H1 (cell line): Measurements from ENCODE around the gene ZFR. TPM values are rescaled to one million over a fixed set of nuclear protein-coding genes. Genes with fewer than 3 reads are reported as not detected.

Source experiments
- CTCF ChIA-PET: fragments of 300-600 bp; sonication (Branson Sonifier 250); formaldehyde crosslinking; loops from one replicate; lab custom pipeline; 2021; ENCODE audit not compliant: partially characterized antibody; lab: Charles Lee
- POLR2A ChIA-PET: fragments of 300-600 bp; sonication (Branson Sonifier 250); formaldehyde crosslinking; loops from one replicate; lab custom pipeline; 2021; ENCODE audit warnings: inconsistent platforms; ENCODE audit not compliant: partially characterized antibody; lab: Charles Lee
- DNase-seq, 2 experiments: peaks; one replicate each; pipeline versions ENCODE4 v3.0.0 to v3.0.0-alpha.2; 2010 to 2022; ENCODE audit warnings: low spot score in 2 of 2, low read depth in 1 of 2, mixed read lengths in 1 of 2
- FAIRE-seq: peaks from 2 replicates; lab custom pipeline; 2011; peaks lifted over from hg19 to GRCh38; lab: Jason Lieb, UNC
- H2AFZ ChIP-seq: 2 replicates; pipeline ENCODE4 v1.8.1; 2012; ENCODE audit warnings: low read length, inconsistent platforms
- H2AK5ac ChIP-seq: 2 replicates; pipeline ENCODE4 v1.6.1; 2013; ENCODE audit warnings: low read depth, low read length
- H2BK120ac ChIP-seq: replicated peaks from 2 replicates; pipeline ENCODE3; 2013; ENCODE audit warnings: low read depth, low read length, inconsistent platforms
- H2BK12ac ChIP-seq: 2 replicates; pipeline ENCODE4 v1.6.1; 2013; ENCODE audit warnings: low read depth, low read length
- H2BK15ac ChIP-seq: 2 replicates; pipeline ENCODE4 v1.6.1; 2013; ENCODE audit warnings: low read length
- H2BK20ac ChIP-seq: 2 replicates; pipeline ENCODE4 v1.6.1; 2013; ENCODE audit warnings: low read length
- H2BK5ac ChIP-seq: 2 replicates; pipeline ENCODE4 v1.6.1; 2013; ENCODE audit warnings: low read depth, low read length
- H3K14ac ChIP-seq: 2 replicates; pipeline ENCODE4 v1.6.1; 2013; ENCODE audit warnings: inconsistent platforms; ENCODE audit not compliant: insufficient read length
- H3K18ac ChIP-seq: 2 replicates; pipeline ENCODE4 v1.6.1; 2013; ENCODE audit warnings: low read length; ENCODE audit errors: extremely low read depth
- H3K23ac ChIP-seq: 2 replicates; pipeline ENCODE4 v1.6.1; 2013; ENCODE audit warnings: inconsistent platforms; ENCODE audit not compliant: insufficient read length
- H3K23me2 ChIP-seq: 2 replicates; pipeline ENCODE4 v1.6.1; 2013; ENCODE audit warnings: low read depth, low read length
- H3K27ac ChIP-seq: 2 replicates; pipeline ENCODE4 v1.6.1; 2011; ENCODE audit warnings: low read depth, low read length, inconsistent platforms
- H3K27me3 ChIP-seq, 4 experiments: replicated peaks in 1 of 4; 1 replicate in 1 of 4; 2 replicates in 3 of 4; pipeline versions ENCODE4 v1.6.1 to v1.8.1; 2011 to 2013; ENCODE audit warnings: low read length in 3 of 4, mild to moderate bottlenecking in 3 of 4, inconsistent platforms in 2 of 4, mixed read lengths in 2 of 4, moderate library complexity in 1 of 4; ENCODE audit not compliant: control insufficient read depth in 3 of 4, insufficient read depth in 3 of 4; ENCODE audit errors: extremely low read depth in 1 of 4
- H3K36me3 ChIP-seq, 4 experiments: 2 replicates each; pipeline versions ENCODE4 v1.6.1 to v1.8.1; 2011 to 2013; ENCODE audit warnings: mild to moderate bottlenecking in 4 of 4, low read length in 3 of 4, moderate library complexity in 2 of 4, control low read depth in 1 of 4, inconsistent platforms in 1 of 4; ENCODE audit not compliant: insufficient read depth in 4 of 4, control insufficient read depth in 2 of 4
- H3K4ac ChIP-seq: replicated peaks from 2 replicates; pipeline ENCODE3; 2013; ENCODE audit warnings: low read length, low read depth, mixed read lengths, inconsistent platforms; ENCODE audit not compliant: insufficient read length
- H3K4me1 ChIP-seq, 4 experiments: replicated peaks in 1 of 4; 1 replicate in 1 of 4; 2 replicates in 3 of 4; pipeline versions ENCODE4 v1.6.1 to v1.8.1; 2011 to 2013; ENCODE audit warnings: low read length in 3 of 4, inconsistent platforms in 2 of 4, mixed read lengths in 1 of 4; ENCODE audit not compliant: insufficient read depth in 4 of 4, control insufficient read depth in 3 of 4
- H3K4me2 ChIP-seq, 2 experiments: 2 replicates each; pipeline versions ENCODE4 v1.6.1 to v1.8.1; 2011 to 2013; ENCODE audit warnings: low read depth in 2 of 2, low read length in 2 of 2, control low read depth in 1 of 2, inconsistent platforms in 1 of 2, mild to moderate bottlenecking in 1 of 2; ENCODE audit not compliant: insufficient read depth in 1 of 2
- H3K4me3 ChIP-seq, 4 experiments: fragments of 200-600, 300-600 bp in 1 of 4; sonication (generic), shearing (Covaris generic), sonication (Bioruptor Twin) in 1 of 4; 2 replicates each; pipeline versions ENCODE4 v1.5.1 to v1.8.1; 2011 to 2016; ENCODE audit warnings: low read length in 4 of 4, low read depth in 3 of 4, control low read depth in 2 of 4, inconsistent platforms in 2 of 4, mild to moderate bottlenecking in 2 of 4, mixed read lengths in 1 of 4, moderate library complexity in 1 of 4; ENCODE audit not compliant: insufficient read depth in 2 of 4; ENCODE audit errors: extremely low read depth in 1 of 4
- H3K56ac ChIP-seq: replicated peaks from 2 replicates; pipeline ENCODE3; 2013; ENCODE audit warnings: low read depth, mild to moderate bottlenecking, mixed read lengths, low read length, inconsistent platforms; ENCODE audit not compliant: insufficient read length
- H3K79me1 ChIP-seq: 2 replicates; pipeline ENCODE4 v1.6.1; 2013; ENCODE audit warnings: low read depth, low read length, control low read depth
- H3K79me2 ChIP-seq, 2 experiments: 2 replicates each; pipeline versions ENCODE4 v1.6.1 to v1.8.1; 2012 to 2013; ENCODE audit warnings: low read length in 2 of 2, mild to moderate bottlenecking in 2 of 2, inconsistent platforms in 1 of 2; ENCODE audit not compliant: insufficient read depth in 2 of 2, control insufficient read depth in 1 of 2
- H3K9ac ChIP-seq, 4 experiments: replicated peaks in 1 of 4; 1 replicate in 1 of 4; 2 replicates in 3 of 4; pipeline versions ENCODE4 v1.6.1 to v1.8.1; 2011 to 2013; ENCODE audit warnings: low read depth in 3 of 4, low read length in 3 of 4, control low read depth in 2 of 4, mild to moderate bottlenecking in 2 of 4, moderate library complexity in 2 of 4, inconsistent platforms in 1 of 4; ENCODE audit errors: extremely low read depth in 1 of 4
- H3K9me3 ChIP-seq, 2 experiments: 2 replicates each; pipeline versions ENCODE4 v1.6.1 to v1.8.1; 2012 to 2013; ENCODE audit warnings: mild to moderate bottlenecking in 2 of 2, moderate library complexity in 2 of 2, control low read depth in 1 of 2, inconsistent platforms in 1 of 2, low read depth in 1 of 2, low read length in 1 of 2, mixed read lengths in 1 of 2; ENCODE audit not compliant: insufficient read depth in 2 of 2
- H4K20me1 ChIP-seq, 2 experiments: replicated peaks in 1 of 2; 2 replicates each; pipeline versions ENCODE3 to v1.8.1; 2011 to 2013; ENCODE audit warnings: inconsistent platforms in 2 of 2, low read length in 2 of 2, mild to moderate bottlenecking in 1 of 2; ENCODE audit not compliant: insufficient read depth in 2 of 2, control insufficient read depth in 1 of 2
- H4K5ac ChIP-seq: 2 replicates; pipeline ENCODE4 v1.6.1; 2013; ENCODE audit warnings: low read length, low read depth, mixed read lengths, inconsistent platforms; ENCODE audit not compliant: insufficient read length
- H4K8ac ChIP-seq: 2 replicates; pipeline ENCODE4 v1.8.0; 2013; ENCODE audit warnings: mild to moderate bottlenecking, moderate library complexity, low read length, inconsistent platforms; ENCODE audit not compliant: insufficient read depth; ENCODE audit errors: extremely low read depth
- H4K91ac ChIP-seq: replicated peaks from 2 replicates; pipeline ENCODE3; 2013; ENCODE audit warnings: low read length, mixed read lengths, inconsistent platforms; ENCODE audit not compliant: insufficient read length
- BACH1 ChIP-seq: IDR thresholded peaks from 2 replicates; pipeline ENCODE4 v1.6.1; 2012; ENCODE audit warnings: low read length, improper control_type of control experiment
- BRCA1 ChIP-seq: IDR thresholded peaks from 2 replicates; pipeline ENCODE4 v1.6.1; 2012; ENCODE audit warnings: low read depth, low read length, improper control_type of control experiment
- CBX5 ChIP-seq: fragments of 300-800, 300-1000 bp; sonication (generic); IDR thresholded peaks from 2 replicates; pipeline ENCODE4 v1.7.1; 2016; ENCODE audit warnings: antibody characterized with exemption, low read length, low read depth
- CHD1 ChIP-seq: IDR thresholded peaks from 2 replicates; pipeline ENCODE4 v1.6.1; 2012; ENCODE audit warnings: low read depth, low read length, improper control_type of control experiment
- EP300 ChIP-seq, 2 experiments: IDR thresholded peaks; 1 replicate in 1 of 2; 2 replicates in 1 of 2; pipeline ENCODE4 v1.6.1; 2011 to 2012; ENCODE audit warnings: low read depth in 2 of 2, low read length in 2 of 2, mild to moderate bottlenecking in 2 of 2, borderline replicate concordance in 1 of 2, inconsistent platforms in 1 of 2, moderate library complexity in 1 of 2
- HDAC2 ChIP-seq, 2 experiments: fragments of 300-600 bp in 1 of 2; sonication (generic) in 1 of 2; IDR thresholded peaks; 2 replicates each; pipeline ENCODE4 v1.6.1; 2011 to 2012; ENCODE audit warnings: low read depth in 2 of 2, low read length in 2 of 2, mild to moderate bottlenecking in 2 of 2, moderate library complexity in 2 of 2, borderline replicate concordance in 1 of 2, inconsistent platforms in 1 of 2
- KDM1A ChIP-seq: fragments of 200-600, 300-600 bp; sonication (generic); IDR thresholded peaks from 2 replicates; pipeline ENCODE4 v1.7.1; 2016; ENCODE audit warnings: mild to moderate bottlenecking, low read length, borderline replicate concordance
- NANOG ChIP-seq: IDR thresholded peaks from 2 replicates; pipeline ENCODE4 v1.6.1; 2011; ENCODE audit warnings: low read length, low read depth, mild to moderate bottlenecking, inconsistent platforms; ENCODE audit not compliant: insufficient read depth, poor library complexity, severe bottlenecking
- POLR2A ChIP-seq, 2 experiments: IDR thresholded peaks; 1 replicate in 1 of 2; 2 replicates in 1 of 2; pipeline ENCODE4 v1.6.1; 2011; ENCODE audit warnings: low read depth in 2 of 2, low read length in 2 of 2, mild to moderate bottlenecking in 2 of 2; ENCODE audit errors: control extremely low read depth in 1 of 2
- POU5F1 ChIP-seq: IDR thresholded peaks from 2 replicates; pipeline ENCODE4 v1.6.1; 2011; ENCODE audit warnings: low read depth, mild to moderate bottlenecking, low read length, moderate library complexity
- RXRA ChIP-seq: IDR thresholded peaks from 2 replicates; pipeline ENCODE4 v1.6.1; 2011; ENCODE audit warnings: low read depth, mild to moderate bottlenecking, low read length, moderate library complexity; ENCODE audit not compliant: insufficient read depth
- SIN3A ChIP-seq, 2 experiments: IDR thresholded peaks in 1 of 2; conservative IDR thresholded peaks in 1 of 2; 2 replicates each; pipeline ENCODE4 v1.6.1; 2011 to 2012; ENCODE audit warnings: low read length in 2 of 2, improper control_type of control experiment in 1 of 2, low read depth in 1 of 2, mild to moderate bottlenecking in 1 of 2
- SP2 ChIP-seq: IDR thresholded peaks from 2 replicates; pipeline ENCODE4 v1.6.1; 2012; ENCODE audit warnings: mild to moderate bottlenecking, low read length, inconsistent platforms
- TBP ChIP-seq: IDR thresholded peaks from 2 replicates; pipeline ENCODE4 v1.6.1; 2011; ENCODE audit warnings: low read depth, low read length, improper control_type of control experiment
- TCF12 ChIP-seq: IDR thresholded peaks from 2 replicates; pipeline ENCODE4 v1.6.1; 2011; ENCODE audit warnings: low read depth, mild to moderate bottlenecking, low read length
- WGBS, 2 experiments: shearing (Covaris generic) in 1 of 2; methylation state at CpG; one replicate each; pipeline versions ENCODE4 v1.1.6 to v1.1.7; 2013 to 2015; ENCODE audit warnings: low lambda C conversion rate in 2 of 2, mixed read lengths in 2 of 2, inconsistent platforms in 1 of 2, low coverage in 1 of 2, missing lambda C conversion rate in 1 of 2; ENCODE audit not compliant: insufficient replicate concordance in 2 of 2, insufficient coverage in 1 of 2, insufficient read length in 1 of 2; ENCODE audit errors: extremely low coverage in 1 of 2, missing lambda C conversion rate in 1 of 2; 5-methylcytosine and 5-hydroxymethylcytosine counted together
- polyA plus RNA-seq, 7 experiments: library from polyadenylated mRNA; depleted of rRNA in 3 of 7; stranded (reverse) in 5 of 7; unstranded in 2 of 7; fragments of >200 nt in 5 of 7; fragments of 200-250 nt in 2 of 7; gene quantifications; 1 replicate in 5 of 7; 2 replicates in 1 of 7; 4 replicates in 1 of 7; pipeline versions ENCODE4 v1.2.1 to v1.2.3, GENCODE V29; 2011 to 2013; ENCODE audit warnings: missing spikeins in 2 of 7, mixed read lengths in 2 of 7
- total RNA-seq: library from RNA; stranded (reverse); fragmentation: NEBNext Ultra II Directional; extraction: Animal tissue kit (Norgen Biotek cat#: 25700); gene quantifications from 2 replicates; pipeline ENCODE4 v1.2.1, GENCODE V29; 2021

The ZFR gene
- total and polyA plus RNA-seq, 2 of the 8 experiments (the other 6 are each of a cell fraction or from before 2014, with no cell fraction given), result 68.8 to 92.7 TPM

DNA sequence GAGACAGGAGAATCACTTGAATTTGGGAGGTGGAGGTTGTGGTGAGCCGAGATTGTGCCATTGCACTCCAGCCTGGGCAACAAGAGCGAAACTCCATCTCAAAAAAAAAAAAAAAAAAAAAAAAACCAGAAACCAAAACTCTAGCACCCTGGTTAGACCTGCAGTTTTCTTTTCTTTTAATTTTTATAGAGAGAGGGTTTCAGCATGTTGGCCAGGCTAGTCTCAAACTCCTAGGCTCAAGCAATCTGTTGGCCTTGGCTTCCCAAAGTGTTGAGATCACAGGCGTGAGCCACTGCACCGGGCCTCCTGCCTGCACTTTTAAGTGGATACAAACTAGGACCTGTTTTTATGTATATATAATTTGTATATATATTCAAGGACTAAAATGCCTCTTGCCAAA lies 118.9 kb downstream of the ZFR start:
- CTCF ChIA-PET, result interaction anchor here (8.0 kb wide), 1 partner anchor 94 kb away, joined by 117 read pairs; no protein-coding TSS in a partner anchor
- TF ChIP-seq RXRA, result no peak
- no peak for TF ChIP-seq BACH1
- no peak for TF ChIP-seq POU5F1
- TF ChIP-seq HDAC2 (IDR thresholded peaks at IDR 0.05; ENCODE audit: borderline replicate concordance in 1 of 2, low read depth in 2 of 2, low read length in 2 of 2), result no peak
- TF ChIP-seq NANOG, result no peak
- no peak for TF ChIP-seq TCF12
- TF ChIP-seq EP300 (IDR thresholded peaks at IDR 0.05; ENCODE audit: borderline replicate concordance in 1 of 2, low read depth in 2 of 2, low read length in 2 of 2), result no peak
- TF ChIP-seq POLR2A (IDR thresholded peaks at IDR 0.05; ENCODE audit: control extremely low read depth in 1 of 2, low read depth in 2 of 2, low read length in 2 of 2), result no peak
- no peak for TF ChIP-seq TBP
- no peak for TF ChIP-seq SIN3A (conservative IDR thresholded peaks at IDR 0.05 in 1 of 2, IDR thresholded peaks at IDR 0.05 in 1 of 2; ENCODE audit: low read depth in 1 of 2, low read length in 2 of 2)
- TF ChIP-seq CBX5, result no peak
- TF ChIP-seq CHD1, result no peak
- no peak for TF ChIP-seq BRCA1
- TF ChIP-seq SP2, result no peak
- no peak for TF ChIP-seq KDM1A

More for the DNA sequence above, 118.9 kb downstream of the ZFR start:
- Histone ChIP-seq H3K4me1 (no peaks in the 10 kb centered on the region; a peak in 1 of 7 replicates), H3K79me2 (no peaks in the 10 kb centered on the region), H3K14ac (no peak overlapping the region), H3K9ac (no peak overlapping the region), H4K91ac (no peak overlapping the region), H2BK20ac (no peak overlapping the region), H3K9me3 (peaks cover 0 to 4% of the 10 kb centered on the region in 2 experiments; a peak in 1 of 4 replicates), H2AFZ (no peak overlapping the region), H3K79me1 (no peaks in the 10 kb centered on the region), H3K23ac (no peak overlapping the region), H3K27ac (no peak overlapping the region), H2BK15ac (no peak overlapping the region), H3K56ac (no peak overlapping the region), H3K23me2 (no peaks in the 10 kb centered on the region), H2BK120ac (no peak overlapping the region), H2BK5ac (no peak overlapping the region), H4K5ac (no peak overlapping the region), H4K8ac (no peak overlapping the region), H3K27me3 (no peaks in the 10 kb centered on the region), H3K4me2 (no peak overlapping the region), H2AK5ac (no peak overlapping the region), H3K18ac (no peak overlapping the region), H3K4me3 (no peak overlapping the region), H3K36me3 (no peaks in the 10 kb centered on the region), H2BK12ac (no peak overlapping the region), H3K4ac (no peak overlapping the region), H4K20me1 (no peaks in the 10 kb centered on the region)
- POLR2A ChIA-PET, result no interaction called here
- FAIRE-seq (no peak), DNase-seq (no peak)
- WGBS, 2 experiments, result 83% methylated on average over 3 of the region's 4 CpGs; no CpG with 5 or more reads in 1 of the 2 experiments
